GM23338 (cell line): ENCODE results near the gene TMEM63C. TPM values are rescaled to one million over a fixed set of nuclear protein-coding genes. Genes with fewer than 3 reads are reported as not detected.

Source experiments
- ATAC-seq: fragments of 200-7000 bp; cut with Tn5 transposase; 3 replicates; pipeline ENCODE4 v1.9.1; 2020
- DNase-seq: peaks from one replicate; pipeline ENCODE4 v3.0.0-alpha.2; 2015; ENCODE audit warnings: low spot score
- H2AFZ ChIP-seq: fragments of 200-600 bp; sonication (generic); 2 replicates; pipeline ENCODE4 v1.8.0; 2016; ENCODE audit warnings: antibody characterized with exemption, mild to moderate bottlenecking, moderate library complexity
- H3F3A ChIP-seq: fragments of 200-600 bp; sonication (generic); replicated peaks from 2 replicates; pipeline ENCODE4 v1.8.0; 2017; ENCODE audit warnings: antibody characterized with exemption, mixed run types, low read depth
- H3K27ac ChIP-seq: fragments of 200-600 bp; sonication (generic); 2 replicates; pipeline ENCODE4 v1.6.1; 2016; ENCODE audit warnings: low read depth
- H3K27me3 ChIP-seq: fragments of 200-600 bp; sonication (generic); 2 replicates; pipeline ENCODE4 v1.8.0; 2016; ENCODE audit warnings: mild to moderate bottlenecking, mixed run types, moderate library complexity; ENCODE audit not compliant: insufficient read depth
- H3K36me3 ChIP-seq: fragments of 200-600 bp; sonication (generic); 2 replicates; pipeline ENCODE4 v1.8.0; 2016; ENCODE audit warnings: mild to moderate bottlenecking; ENCODE audit not compliant: insufficient read depth
- H3K4me1 ChIP-seq: fragments of 200-600 bp; sonication (generic); 2 replicates; pipeline ENCODE4 v1.8.0; 2016; ENCODE audit warnings: mild to moderate bottlenecking, moderate library complexity; ENCODE audit not compliant: insufficient read depth
- H3K4me2 ChIP-seq: fragments of 200-600 bp; sonication (generic); 2 replicates; pipeline ENCODE4 v1.7.1; 2017; ENCODE audit warnings: mixed run types
- H3K4me3 ChIP-seq: fragments of 200-600 bp; sonication (generic); 2 replicates; pipeline ENCODE4 v1.6.1; 2016; ENCODE audit warnings: mixed run types
- H3K79me2 ChIP-seq: fragments of 200-600 bp; sonication (generic); replicated peaks from 2 replicates; pipeline ENCODE4 v1.8.0; 2017; ENCODE audit warnings: mild to moderate bottlenecking; ENCODE audit not compliant: insufficient read depth
- H3K9me2 ChIP-seq: fragments of 200-600 bp; sonication (generic); 2 replicates; pipeline ENCODE4 v1.8.0; 2017; ENCODE audit not compliant: insufficient read depth
- H4K20me1 ChIP-seq: fragments of 200-600 bp; sonication (generic); replicated peaks from 2 replicates; pipeline ENCODE4 v1.8.0; 2017; ENCODE audit warnings: mild to moderate bottlenecking; ENCODE audit not compliant: insufficient read depth
- H3K27ac Mint-ChIP-seq: 2 replicates; pipeline ENCODE4 v1.8.0; 2020; ENCODE audit warnings: inconsistent platforms, mild to moderate bottlenecking, moderate library complexity, mixed read lengths
- H3K27me3 Mint-ChIP-seq: 3 replicates; pipeline ENCODE4 v1.8.0; 2022; ENCODE audit warnings: low read depth, mild to moderate bottlenecking, moderate library complexity, mixed read lengths, inconsistent platforms; ENCODE audit not compliant: insufficient read depth, poor library complexity
- H3K36me3 Mint-ChIP-seq: 3 replicates; pipeline ENCODE4 v1.8.0; 2021; ENCODE audit warnings: low read depth, mild to moderate bottlenecking, inconsistent platforms, moderate library complexity, mixed read lengths
- H3K4me1 Mint-ChIP-seq: 3 replicates; pipeline ENCODE4 v1.8.0; 2020; ENCODE audit warnings: mild to moderate bottlenecking, inconsistent platforms, mixed read lengths
- H3K4me3 Mint-ChIP-seq: 3 replicates; pipeline ENCODE4 v1.8.0; 2021; ENCODE audit warnings: moderate library complexity, mild to moderate bottlenecking, inconsistent platforms, mixed read lengths
- H3K9me3 Mint-ChIP-seq: 3 replicates; pipeline ENCODE4 v1.8.0; 2020; ENCODE audit warnings: moderate library complexity, mild to moderate bottlenecking, inconsistent platforms, mixed read lengths
- JUNB ChIP-seq: IDR thresholded peaks from one replicate; pipeline ENCODE4 v1.6.1; 2016; ENCODE audit warnings: antibody characterized with exemption; ENCODE audit not compliant: unreplicated experiment
- NANOG ChIP-seq: IDR thresholded peaks from 2 replicates; pipeline ENCODE4 v1.6.1; 2016; ENCODE audit warnings: antibody characterized with exemption, borderline replicate concordance
- POLR2AphosphoS5 ChIP-seq: IDR thresholded peaks from 2 replicates; pipeline ENCODE4 v1.6.1; 2016; ENCODE audit warnings: antibody characterized with exemption, low read depth
- REST ChIP-seq: IDR thresholded peaks from one replicate; pipeline ENCODE4 v1.6.1; 2018; ENCODE audit warnings: antibody characterized with exemption; ENCODE audit not compliant: unreplicated experiment
- STAT1 ChIP-seq: IDR thresholded peaks from one replicate; pipeline ENCODE4 v1.6.1; 2016; ENCODE audit warnings: antibody characterized with exemption; ENCODE audit not compliant: unreplicated experiment
- polyA plus RNA-seq: library from polyadenylated mRNA; unstranded; fragments of >200 nt; fragmentation: Nextera tagmentation; extraction: Ambion mirVana; gene quantifications from 2 replicates; pipeline ENCODE4 v1.2.1, GENCODE V29; 2016
- total RNA-seq: library from RNA; depleted of rRNA; stranded (reverse); fragments of >200 nt; shearing (Covaris generic); gene quantifications from 2 replicates; pipeline ENCODE4 v1.2.3, GENCODE V29; 2014

The TMEM63C gene
- total and polyA plus RNA-seq, 2 experiments from 2014 or later = 2.1 to 6.3 TPM

- no peak for TF ChIP-seq REST
Measured at GRCh38 chr14:77195766-77196165, 14.2 kb downstream of the TMEM63C start (continued).

- H3K4me3 ChIP-seq = no peak overlapping the region
- no peak for ATAC-seq
- no peaks in the 10 kb centered on the region for H3K36me3 Mint-ChIP-seq
- no peak overlapping the region for H3K4me2 ChIP-seq
- no peaks in the 10 kb centered on the region for H3K36me3 ChIP-seq
- H3K27me3 ChIP-seq = no peaks in the 10 kb centered on the region
- H3K4me3 Mint-ChIP-seq = no peak overlapping the region
- peaks cover 8% of the 10 kb centered on the region; the same call in 1 of the 3 replicates for H3K4me1 Mint-ChIP-seq
- H4K20me1 ChIP-seq = no peaks in the 10 kb centered on the region; the same call in 1 of the 2 replicates
- H3F3A ChIP-seq = no peaks in the 10 kb centered on the region
- no peaks in the 10 kb centered on the region for H3K9me3 Mint-ChIP-seq
- no peaks in the 10 kb centered on the region for H3K79me2 ChIP-seq
- no peaks in the 10 kb centered on the region for H3K4me1 ChIP-seq
- H2AFZ ChIP-seq = no peak overlapping the region
- no peak overlapping the region for H3K27ac ChIP-seq
- TF ChIP-seq STAT1 (no peak), NANOG (no peak), REST (no peak)
- DNase-seq = no peak
- no peak overlapping the region for H3K27ac Mint-ChIP-seq
- H3K9me2 ChIP-seq = no peaks in the 10 kb centered on the region
- H3K27me3 Mint-ChIP-seq = peaks cover 14% of the 10 kb centered on the region
Measured at GRCh38 chr14:77197988-77198387, 16.4 kb downstream of the TMEM63C start.

- Histone ChIP-seq H3K4me1 (peaks cover 4% of the 10 kb centered on the region; the same call in 1 of the 2 replicates), H3K27ac (no peak overlapping the region), H3F3A (no peaks in the 10 kb centered on the region), H2AFZ (no peak overlapping the region), H3K4me2 (no peak overlapping the region), H3K9me2 (no peaks in the 10 kb centered on the region), H3K4me3 (no peak overlapping the region), H3K27me3 (no peaks in the 10 kb centered on the region), H3K79me2 (no peaks in the 10 kb centered on the region), H3K36me3 (no peaks in the 10 kb centered on the region), H4K20me1 (no peaks in the 10 kb centered on the region; the same call in 1 of the 2 replicates)
- no peak for TF ChIP-seq POLR2AphosphoS5
- no peak for TF ChIP-seq JUNB
- H3K36me3 Mint-ChIP-seq = no peaks in the 10 kb centered on the region
- no peak overlapping the region for H3K4me3 Mint-ChIP-seq
- ATAC-seq (no peak), DNase-seq (no peak)
- no peak overlapping the region for H3K27ac Mint-ChIP-seq
- H3K27me3 Mint-ChIP-seq = peaks cover 14% of the 10 kb centered on the region
- H3K9me3 Mint-ChIP-seq = no peaks in the 10 kb centered on the region
- peaks cover 11% of the 10 kb centered on the region; the same call in 2 of the 3 replicates for H3K4me1 Mint-ChIP-seq
Measured at GRCh38 chr14:77198561-77198960, 17.0 kb downstream of the TMEM63C start.
